Trophoblast cell (in vitro differentiated cells and primary cell): Measurements from ENCODE around the gene ZP2.

Experiments used
- DNase-seq, 2 donors: peaks; one replicate each; pipeline ENCODE4 v3.0.0-alpha.2; 2016
- H2AFZ ChIP-seq: 2 replicates; pipeline ENCODE4 v1.6.1; 2013; ENCODE audit warnings: low read length, moderate library complexity, mild to moderate bottlenecking; ENCODE audit not compliant: insufficient read depth, poor library complexity
- H2AK5ac ChIP-seq: 2 replicates; pipeline ENCODE4 v1.6.1; 2013; ENCODE audit warnings: mild to moderate bottlenecking, low read length
- H2BK120ac ChIP-seq: 2 replicates; pipeline ENCODE4 v1.6.1; 2013; ENCODE audit warnings: low read length, mild to moderate bottlenecking, moderate library complexity; ENCODE audit not compliant: insufficient read depth, poor library complexity
- H2BK12ac ChIP-seq: 2 replicates; pipeline ENCODE4 v1.6.1; 2013; ENCODE audit warnings: mild to moderate bottlenecking, low read length, moderate library complexity
- H2BK5ac ChIP-seq: 2 replicates; pipeline ENCODE4 v1.6.1; 2013; ENCODE audit warnings: low read length, low read depth, moderate library complexity, mild to moderate bottlenecking; ENCODE audit not compliant: poor library complexity
- H3K14ac ChIP-seq: 2 replicates; pipeline ENCODE4 v1.6.1; 2013; ENCODE audit warnings: mild to moderate bottlenecking, low read length
- H3K18ac ChIP-seq: 2 replicates; pipeline ENCODE4 v1.6.1; 2013; ENCODE audit warnings: mild to moderate bottlenecking, low read length
- H3K23ac ChIP-seq: 2 replicates; pipeline ENCODE4 v1.6.1; 2013; ENCODE audit warnings: low read length
- H3K27ac ChIP-seq: 2 replicates; pipeline ENCODE4 v1.5.1; 2013; ENCODE audit warnings: low read depth, mild to moderate bottlenecking, inconsistent platforms, low read length, moderate library complexity
- H3K27me3 ChIP-seq: 2 replicates; pipeline ENCODE4 v1.6.1; 2013; ENCODE audit warnings: inconsistent platforms, mild to moderate bottlenecking, low read length, moderate library complexity; ENCODE audit not compliant: insufficient read depth
- H3K36me3 ChIP-seq, 2 experiments: 1 replicate in 1 of 2; 2 replicates in 1 of 2; pipeline ENCODE4 v1.6.1; 2013; ENCODE audit warnings: low read length in 2 of 2, mild to moderate bottlenecking in 2 of 2, moderate library complexity in 1 of 2; ENCODE audit not compliant: insufficient read depth in 2 of 2, control insufficient read depth in 1 of 2
- H3K4ac ChIP-seq: 2 replicates; pipeline ENCODE4 v1.6.1; 2013; ENCODE audit warnings: low read depth, mild to moderate bottlenecking, low read length, moderate library complexity
- H3K4me1 ChIP-seq, 2 experiments: 1 replicate in 1 of 2; 2 replicates in 1 of 2; pipeline ENCODE4 v1.6.1; 2013; ENCODE audit warnings: low read length in 2 of 2, mild to moderate bottlenecking in 2 of 2, moderate library complexity in 1 of 2; ENCODE audit not compliant: insufficient read depth in 2 of 2, control insufficient read depth in 1 of 2
- H3K4me2 ChIP-seq: 2 replicates; pipeline ENCODE4 v1.6.1; 2013; ENCODE audit warnings: inconsistent platforms, mild to moderate bottlenecking, low read length, moderate library complexity
- H3K4me3 ChIP-seq: 2 replicates; pipeline ENCODE4 v1.5.1; 2013; ENCODE audit warnings: mild to moderate bottlenecking, low read depth, low read length, inconsistent platforms
- H3K79me1 ChIP-seq: one replicate; pipeline ENCODE4 v1.6.1; 2013; ENCODE audit warnings: low read length
- H3K79me2 ChIP-seq: 2 replicates; pipeline ENCODE4 v1.6.1; 2013; ENCODE audit warnings: low read length, mild to moderate bottlenecking; ENCODE audit not compliant: control insufficient read depth, insufficient read depth, poor library complexity
- H3K9ac ChIP-seq: 2 replicates; pipeline ENCODE4 v1.6.1; 2013; ENCODE audit warnings: mild to moderate bottlenecking, low read length
- H3K9me3 ChIP-seq: 2 replicates; pipeline ENCODE4 v1.6.1; 2013; ENCODE audit warnings: low read depth, mild to moderate bottlenecking, control low read depth, inconsistent platforms, low read length; ENCODE audit not compliant: insufficient read depth
- H4K12ac ChIP-seq: 2 replicates; pipeline ENCODE4 v1.6.1; 2013; ENCODE audit warnings: low read depth, mild to moderate bottlenecking, low read length, moderate library complexity
- H4K8ac ChIP-seq: 2 replicates; pipeline ENCODE4 v1.6.1; 2013; ENCODE audit warnings: low read depth, mild to moderate bottlenecking, low read length, moderate library complexity
- H4K91ac ChIP-seq: one replicate; pipeline ENCODE4 v1.6.1; 2013; ENCODE audit warnings: low read depth, mild to moderate bottlenecking, low read length, moderate library complexity
- WGBS: extraction: QIAGEN DNeasy Blood & Tissue Kit; methylation state at CpG from one replicate; pipeline ENCODE4 v1.1.7; 2013; ENCODE audit warnings: missing lambda C conversion rate; ENCODE audit not compliant: insufficient read length, insufficient coverage; ENCODE audit errors: extremely low coverage; 5-methylcytosine and 5-hydroxymethylcytosine counted together

ZP2 gene

GRCh38 chr16:21166561-21166961 is 44.8 kb downstream of the ZP2 start:
- Histone ChIP-seq H3K36me3 (peaks cover 8% of the 10 kb centered on the region in 2 experiments), H3K27ac (no peak overlapping the region), H4K91ac (no peak overlapping the region), H3K4me3 (no peak overlapping the region), H3K14ac (no peak overlapping the region), H3K4me2 (no peak overlapping the region), H3K23ac (no peak overlapping the region), H3K4me1 (no peaks in the 10 kb centered on the region), H2BK120ac (no peak overlapping the region), H3K9me3 (no peaks in the 10 kb centered on the region), H2BK12ac (no peak overlapping the region), H3K4ac (no peak overlapping the region), H2AFZ (no peak overlapping the region), H3K79me2 (no peaks in the 10 kb centered on the region), H2BK5ac (no peak overlapping the region), H3K27me3 (no peaks in the 10 kb centered on the region), H3K18ac (no peak overlapping the region), H4K8ac (no peak overlapping the region), H3K9ac (no peak overlapping the region), H2AK5ac (no peak overlapping the region), H3K79me1 (no peaks in the 10 kb centered on the region), H4K12ac (no peak overlapping the region)
- no CpG with 5 or more reads among the region's 9 CpGs for WGBS
- DNase-seq: no peak

- Histone ChIP-seq H2BK5ac (no peak overlapping the region), H3K18ac (no peak overlapping the region), H3K79me1 (no peaks in the 10 kb centered on the region), H3K14ac (no peak overlapping the region), H3K4me3 (no peak overlapping the region), H3K27ac (no peak overlapping the region), H4K12ac (no peak overlapping the region), H3K79me2 (no peaks in the 10 kb centered on the region), H2AK5ac (no peak overlapping the region), H3K27me3 (no peaks in the 10 kb centered on the region), H3K36me3 (peaks cover 0 to 5% of the 10 kb centered on the region in 2 experiments), H3K23ac (no peak overlapping the region), H3K4ac (no peak overlapping the region), H3K4me2 (no peak overlapping the region), H3K4me1 (peaks cover 0 to 2% of the 10 kb centered on the region in 2 experiments), H4K91ac (no peak overlapping the region), H3K9me3 (no peaks in the 10 kb centered on the region), H3K9ac (no peak overlapping the region), H4K8ac (no peak overlapping the region), H2AFZ (no peak overlapping the region), H2BK120ac (no peak overlapping the region), H2BK12ac (no peak overlapping the region)
- no CpG with 5 or more reads among the region's 7 CpGs for WGBS
- no peak for DNase-seq
Measured at GRCh38 chr16:21164521-21165168, 46.7 kb downstream of the ZP2 start.

GRCh38 chr16:21163576-21163975 is 47.8 kb downstream of the ZP2 start:
- Histone ChIP-seq H2AFZ (no peak overlapping the region), H3K4me2 (no peak overlapping the region), H4K91ac (no peak overlapping the region), H4K8ac (no peak overlapping the region), H3K4ac (no peak overlapping the region), H3K23ac (no peak overlapping the region), H2BK12ac (no peak overlapping the region), H3K79me2 (peaks cover 1% of the 10 kb centered on the region), H3K18ac (no peak overlapping the region), H3K4me3 (no peak overlapping the region), H3K9ac (no peak overlapping the region), H3K14ac (no peak overlapping the region), H3K9me3 (no peaks in the 10 kb centered on the region), H4K12ac (no peak overlapping the region), H2BK5ac (no peak overlapping the region), H3K27ac (no peak overlapping the region), H2BK120ac (no peak overlapping the region), H3K36me3 (peaks cover 0 to 5% of the 10 kb centered on the region in 2 experiments), H3K27me3 (no peaks in the 10 kb centered on the region), H3K4me1 (peaks cover 0 to 4% of the 10 kb centered on the region in 2 experiments), H2AK5ac (no peak overlapping the region), H3K79me1 (peaks cover 3% of the 10 kb centered on the region)
- no CpG with 5 or more reads among the region's 4 CpGs for WGBS
- DNase-seq: no peak

- peaks cover 6% of the 10 kb centered on the region for H3K79me1 ChIP-seq
- no peak overlapping the region for H3K23ac ChIP-seq
- H3K27ac ChIP-seq: no peak overlapping the region
- H3K4me3 ChIP-seq: no peak overlapping the region
- H3K4me1 ChIP-seq: peaks cover 5 to 6% of the 10 kb centered on the region in 2 experiments
- H2BK12ac ChIP-seq: no peak overlapping the region
- no peaks in the 10 kb centered on the region for H3K9me3 ChIP-seq
- no peak overlapping the region for H3K14ac ChIP-seq
- H3K27me3 ChIP-seq: no peaks in the 10 kb centered on the region
- no peak overlapping the region for H4K8ac ChIP-seq
- no peak overlapping the region for H2BK5ac ChIP-seq
- H3K79me2 ChIP-seq: peaks cover 2% of the 10 kb centered on the region
- H2AFZ ChIP-seq: no peak overlapping the region
- H2BK120ac ChIP-seq: no peak overlapping the region
- H3K4ac ChIP-seq: no peak overlapping the region
- no peak overlapping the region for H4K12ac ChIP-seq
- DNase-seq: no peak
- no peak overlapping the region for H4K91ac ChIP-seq
- H3K18ac ChIP-seq: no peak overlapping the region
- H3K4me2 ChIP-seq: no peak overlapping the region
- H3K9ac ChIP-seq: no peak overlapping the region
- WGBS: no CpG with 5 or more reads among the region's 7 CpGs
- H2AK5ac ChIP-seq: no peak overlapping the region
- peaks cover 0 to 5% of the 10 kb centered on the region in 2 experiments for H3K36me3 ChIP-seq
Measured at GRCh38 chr16:21162661-21163151, 48.7 kb downstream of the ZP2 start.
